ENCODE measurements around the gene CEP131.

The CEP131 gene

DNA sequence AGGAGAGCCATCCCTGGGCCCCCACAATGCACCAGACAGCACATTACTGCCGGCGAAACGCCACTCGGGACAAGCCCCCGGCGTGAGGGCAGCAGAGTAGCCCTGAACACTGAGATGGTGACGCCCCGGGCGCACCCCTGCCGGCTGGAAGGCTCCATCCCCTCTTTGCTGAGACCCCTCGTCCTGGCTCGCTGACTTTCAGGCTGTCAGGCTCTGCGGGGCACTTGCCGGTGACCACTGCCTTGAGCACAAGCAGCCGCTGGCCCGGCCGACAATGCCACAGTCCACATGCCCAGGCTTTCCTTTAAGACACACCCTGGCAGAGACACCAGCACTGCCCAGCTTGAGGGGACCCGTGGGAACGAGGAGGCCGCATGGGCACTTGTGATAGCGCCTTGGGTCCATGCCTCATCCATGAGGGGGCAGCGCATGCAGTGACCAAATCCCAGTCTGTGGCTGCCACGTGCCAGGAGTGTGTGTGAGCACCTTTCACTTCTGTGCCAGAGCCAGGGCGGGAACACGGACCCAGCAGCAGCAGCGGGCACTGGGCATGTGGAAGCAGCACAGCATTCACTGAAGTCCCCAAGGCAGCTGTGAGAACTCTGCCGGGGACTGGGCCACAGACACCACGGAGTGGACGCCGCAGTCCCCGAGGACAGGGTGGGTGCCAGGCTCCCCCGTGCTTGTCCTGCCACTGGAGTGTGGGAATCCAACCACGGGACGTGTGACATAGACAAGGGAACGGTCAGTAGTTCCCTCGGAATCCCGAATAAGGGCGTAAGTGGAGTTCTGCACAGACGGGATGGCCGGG lies 40.8 kb upstream of the CEP131 start:
- TF ChIP-seq, protein P1, sequence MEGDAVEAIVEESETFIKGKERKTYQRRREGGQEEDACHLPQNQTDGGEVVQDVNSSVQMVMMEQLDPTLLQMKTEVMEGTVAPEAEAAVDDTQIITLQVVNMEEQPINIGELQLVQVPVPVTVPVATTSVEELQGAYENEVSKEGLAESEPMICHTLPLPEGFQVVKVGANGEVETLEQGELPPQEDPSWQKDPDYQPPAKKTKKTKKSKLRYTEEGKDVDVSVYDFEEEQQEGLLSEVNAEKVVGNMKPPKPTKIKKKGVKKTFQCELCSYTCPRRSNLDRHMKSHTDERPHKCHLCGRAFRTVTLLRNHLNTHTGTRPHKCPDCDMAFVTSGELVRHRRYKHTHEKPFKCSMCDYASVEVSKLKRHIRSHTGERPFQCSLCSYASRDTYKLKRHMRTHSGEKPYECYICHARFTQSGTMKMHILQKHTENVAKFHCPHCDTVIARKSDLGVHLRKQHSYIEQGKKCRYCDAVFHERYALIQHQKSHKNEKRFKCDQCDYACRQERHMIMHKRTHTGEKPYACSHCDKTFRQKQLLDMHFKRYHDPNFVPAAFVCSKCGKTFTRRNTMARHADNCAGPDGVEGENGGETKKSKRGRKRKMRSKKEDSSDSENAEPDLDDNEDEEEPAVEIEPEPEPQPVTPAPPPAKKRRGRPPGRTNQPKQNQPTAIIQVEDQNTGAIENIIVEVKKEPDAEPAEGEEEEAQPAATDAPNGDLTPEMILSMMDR (IDR thresholded peaks at IDR 0.05; ENCODE audit: low read depth, low read length, missing control alignments), result no peak
- no peak overlapping the region for H3K4me3 ChIP-seq (ENCODE audit: low read depth, low read length)
- DNase-seq (ENCODE audit: low read depth), result no peak

DNA sequence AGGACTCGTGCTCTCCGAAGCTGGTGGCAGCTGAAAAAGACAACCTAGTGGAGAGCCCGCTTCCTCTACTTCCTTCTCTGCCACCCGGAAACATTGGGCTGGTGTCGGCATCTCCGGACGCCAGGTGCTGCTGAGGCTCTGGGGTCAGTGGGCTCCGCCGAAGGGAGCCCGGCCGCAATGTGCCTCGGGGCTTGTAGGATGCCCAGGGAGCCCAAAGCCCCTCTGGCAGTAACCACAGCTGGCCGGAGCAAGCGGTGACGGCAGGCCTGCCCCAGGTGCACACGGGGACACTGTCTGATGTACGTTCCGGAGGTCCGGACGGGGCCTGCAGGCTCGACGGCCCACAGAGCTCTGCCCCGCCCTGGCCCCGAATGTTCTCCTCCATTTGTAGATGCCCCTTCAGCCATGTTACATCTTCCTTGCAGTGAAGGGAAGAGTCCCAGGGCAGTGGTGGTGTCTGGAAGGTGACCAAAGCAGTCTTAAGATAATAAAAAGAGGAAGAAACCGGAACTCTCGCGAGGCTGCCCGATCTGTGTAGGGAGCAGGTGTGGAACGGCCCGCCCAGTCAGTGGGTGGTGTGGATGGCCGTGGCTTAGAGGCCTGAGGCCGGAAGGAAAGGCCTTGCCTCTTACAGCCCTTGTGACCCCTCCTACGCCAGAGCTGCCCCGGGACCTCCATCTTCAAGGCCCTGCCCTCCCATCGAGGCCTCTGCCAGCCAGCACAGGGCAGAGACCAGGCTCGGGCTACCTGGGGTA lies 39.0 kb upstream of the CEP131 start:
- H3K4me3 ChIP-seq (ENCODE audit: low read depth, low read length), result no peak overlapping the region
- TF ChIP-seq, protein P1 (IDR thresholded peaks at IDR 0.05; ENCODE audit: low read depth, low read length, missing control alignments), result no peak
- no peak for DNase-seq (ENCODE audit: low read depth)

DNA sequence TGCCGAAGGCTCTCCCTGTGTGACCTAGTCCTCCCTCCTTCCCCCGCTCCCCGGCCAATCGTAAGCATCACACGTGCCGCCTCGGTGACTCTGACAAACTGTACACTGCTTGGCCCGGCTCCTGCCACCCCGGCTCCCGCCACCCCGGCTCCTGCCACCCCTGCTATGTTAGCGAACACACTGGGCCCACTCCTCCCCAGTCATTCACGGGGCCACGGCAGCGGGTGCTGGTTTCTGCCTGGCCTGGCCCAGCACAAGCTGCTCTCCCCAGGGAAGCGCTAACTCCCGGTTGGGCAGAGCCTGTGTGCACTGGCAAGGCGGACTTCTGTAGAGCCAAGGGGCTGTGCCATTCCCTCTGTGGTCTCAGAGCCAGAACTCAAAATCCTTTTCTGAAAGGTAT lies 38.3 kb upstream of the CEP131 start:
- DNase-seq (ENCODE audit: low read depth), result no peak
- no peak overlapping the region for H3K4me3 ChIP-seq (ENCODE audit: low read depth, low read length)
- TF ChIP-seq, protein P1 (IDR thresholded peaks at IDR 0.05; ENCODE audit: low read depth, low read length, missing control alignments), result no peak

DNA sequence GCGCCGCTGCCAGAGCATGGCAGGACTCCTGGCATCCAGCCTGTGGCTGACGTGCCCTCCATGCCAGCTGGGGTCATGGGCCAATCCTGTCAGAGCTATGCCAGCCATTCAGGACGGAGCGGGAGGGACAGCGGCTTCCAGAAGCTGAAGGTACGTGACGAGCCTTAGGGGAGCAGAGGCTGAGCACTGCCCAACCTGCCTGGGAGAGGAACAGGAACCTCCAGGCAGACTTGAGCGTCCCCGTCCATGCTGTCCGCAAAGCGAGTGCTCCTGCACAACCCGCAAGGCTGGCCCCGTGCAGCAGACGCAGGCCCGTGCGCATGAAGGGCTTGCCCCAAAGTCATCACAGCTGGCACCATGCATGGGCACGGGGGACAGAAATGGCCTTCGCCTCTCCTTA lies 37.9 kb upstream of the CEP131 start:
- H3K4me3 ChIP-seq (ENCODE audit: low read depth, low read length), result no peak overlapping the region
- DNase-seq (ENCODE audit: low read depth), result no peak
- TF ChIP-seq, protein P1 (IDR thresholded peaks at IDR 0.05; ENCODE audit: low read depth, low read length, missing control alignments), result no peak

DNA sequence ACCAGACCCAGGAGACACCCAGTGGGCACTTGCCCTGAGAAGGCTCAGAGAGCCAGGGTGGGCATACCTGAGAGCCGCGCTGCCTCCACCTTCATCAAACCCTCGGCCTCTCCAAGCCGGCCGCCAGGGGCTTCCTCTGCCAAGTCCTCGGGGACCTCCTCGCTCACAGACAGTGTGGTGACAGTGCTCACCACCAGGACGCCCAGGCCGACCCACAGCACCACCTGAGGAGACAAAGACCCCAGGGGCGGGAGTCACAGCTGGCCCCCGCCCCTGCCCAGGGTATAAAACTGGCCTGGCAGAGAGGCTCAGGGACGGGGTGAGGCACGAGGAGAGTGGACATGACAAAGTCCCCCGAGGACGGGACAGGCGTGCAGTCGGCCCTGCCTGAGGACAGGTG lies 37.4 kb upstream of the CEP131 start:
- no peak overlapping the region for H3K4me3 ChIP-seq (ENCODE audit: low read depth, low read length)
- TF ChIP-seq, protein P1 (IDR thresholded peaks at IDR 0.05; ENCODE audit: low read depth, low read length, missing control alignments), result no peak
- no peak for DNase-seq (ENCODE audit: low read depth)

DNA sequence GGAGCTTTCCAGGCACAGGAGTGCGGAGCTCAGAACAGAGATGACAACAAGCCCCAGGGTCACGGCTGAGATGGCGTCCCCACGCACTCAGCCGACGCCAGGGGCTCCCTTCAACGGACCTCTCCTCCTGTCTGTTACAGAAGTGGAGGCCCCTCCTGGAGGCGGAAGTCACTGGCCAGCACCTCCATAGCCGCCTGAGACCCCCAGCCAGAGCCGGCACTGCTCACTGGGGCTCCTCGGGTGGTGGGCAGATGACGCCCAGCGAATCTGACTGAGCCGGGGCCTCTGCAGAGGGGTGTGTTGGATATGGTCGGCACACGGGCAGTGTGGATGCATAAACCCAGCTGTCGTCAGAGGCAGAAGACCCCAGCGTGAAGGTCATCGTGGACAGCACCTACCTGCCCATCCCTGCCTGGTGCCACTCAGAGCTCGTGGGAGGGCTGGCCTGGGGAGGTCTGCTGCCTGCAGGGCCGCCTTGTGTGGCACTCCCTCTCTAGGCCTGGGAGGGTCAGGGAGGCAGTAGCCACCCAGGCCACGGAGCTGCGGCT lies 36.4 kb upstream of the CEP131 start:
- TF ChIP-seq, protein P1 (IDR thresholded peaks at IDR 0.05; ENCODE audit: low read depth, low read length, missing control alignments), result no peak
- no peak for DNase-seq (ENCODE audit: low read depth)
- H3K4me3 ChIP-seq (ENCODE audit: low read depth, low read length), result no peak overlapping the region

All from GM12864 (cell line).